Progenitor cell of endocrine pancreas (in vitro differentiated cells): ENCODE data around the gene FANCC. TPM values are rescaled to one million over a fixed set of nuclear protein-coding genes. Genes with fewer than 3 reads are reported as not detected.

Experiments used
- DNase-seq: peaks from one replicate; pipeline ENCODE4 v3.0.0; 2021; ENCODE audit warnings: low spot score; ENCODE audit not compliant: unreplicated experiment
- H3K27ac Mint-ChIP-seq: 2 replicates; pipeline ENCODE4 v1.8.0; 2021; ENCODE audit warnings: mild to moderate bottlenecking, moderate library complexity, mixed read lengths
- H3K27me3 Mint-ChIP-seq: 2 replicates; pipeline ENCODE4 v1.8.0; 2021; ENCODE audit warnings: mixed read lengths
- H3K36me3 Mint-ChIP-seq: 2 replicates; pipeline ENCODE4 v1.8.0; 2022; ENCODE audit warnings: mixed read lengths; ENCODE audit not compliant: insufficient read depth
- H3K4me1 Mint-ChIP-seq: 2 replicates; pipeline ENCODE4 v1.8.0; 2021; ENCODE audit warnings: low read depth, mixed read lengths
- H3K4me3 Mint-ChIP-seq: 2 replicates; pipeline ENCODE4 v1.8.0; 2021; ENCODE audit warnings: low read depth, mild to moderate bottlenecking, moderate library complexity, mixed read lengths
- H3K9me3 Mint-ChIP-seq: 2 replicates; pipeline ENCODE4 v1.8.0; 2021; ENCODE audit warnings: low read depth, mixed read lengths
- CTCF ChIP-seq: fragments of 200-600 bp; sonication (generic); IDR thresholded peaks from one replicate; pipeline ENCODE4 v1.5.0; 2021; ENCODE audit warnings: antibody characterized with exemption, mild to moderate bottlenecking; ENCODE audit not compliant: unreplicated experiment
- total RNA-seq: library from RNA; stranded (reverse); gene quantifications from 2 replicates; pipeline ENCODE4 v1.2.1, GENCODE V29; 2021

The FANCC gene
- total RNA-seq, 1 donor from 2014 or later: 28.9 TPM

- no peak for TF ChIP-seq CTCF
- Mint-ChIP-seq H3K27ac (peak overlapping the region; percentile 42), H3K36me3 (peaks cover 13% of the 10 kb centered on the region), H3K4me1 (peaks cover 11% of the 10 kb centered on the region), H3K4me3 (no peak overlapping the region), H3K27me3 (no peaks in the 10 kb centered on the region), H3K9me3 (no peaks in the 10 kb centered on the region)
- DNase-seq: no peak
Observed at GRCh38 chr9:95246547-95246946, 71.0 kb downstream of the FANCC start.

GRCh38 chr9:95242613-95243012, 74.9 kb downstream of the FANCC start:
- Mint-ChIP-seq H3K27ac (no peak overlapping the region), H3K27me3 (no peaks in the 10 kb centered on the region), H3K9me3 (no peaks in the 10 kb centered on the region), H3K36me3 (peaks cover 19% of the 10 kb centered on the region), H3K4me3 (no peak overlapping the region), H3K4me1 (no peaks in the 10 kb centered on the region)
- TF ChIP-seq CTCF: no peak
- DNase-seq: no peak

- H3K9me3 Mint-ChIP-seq: no peaks in the 10 kb centered on the region
- no peak for TF ChIP-seq CTCF
- H3K4me1 Mint-ChIP-seq: no peaks in the 10 kb centered on the region
- H3K27ac Mint-ChIP-seq: no peak overlapping the region
- H3K27me3 Mint-ChIP-seq: no peaks in the 10 kb centered on the region
- H3K36me3 Mint-ChIP-seq: peaks cover 14% of the 10 kb centered on the region
- H3K4me3 Mint-ChIP-seq: no peak overlapping the region
- DNase-seq: no peak
Observed at GRCh38 chr9:95239071-95239470, 78.4 kb downstream of the FANCC start.

- DNase-seq: no peak
- Mint-ChIP-seq H3K27ac (no peak overlapping the region), H3K9me3 (no peaks in the 10 kb centered on the region), H3K27me3 (no peaks in the 10 kb centered on the region), H3K4me1 (no peaks in the 10 kb centered on the region), H3K4me3 (no peak overlapping the region), H3K36me3 (peaks cover 9% of the 10 kb centered on the region)
- TF ChIP-seq CTCF: no peak
Observed at GRCh38 chr9:95237336-95237735, 80.2 kb downstream of the FANCC start.

- TF ChIP-seq CTCF: peak; percentile 28
- H3K4me1 Mint-ChIP-seq: peaks cover 8% of the 10 kb centered on the region
- no peak overlapping the region for H3K4me3 Mint-ChIP-seq
- peaks cover 15% of the 10 kb centered on the region for H3K36me3 Mint-ChIP-seq
- H3K27ac Mint-ChIP-seq: no peak overlapping the region
- no peaks in the 10 kb centered on the region for H3K27me3 Mint-ChIP-seq
- DNase-seq: no peak
- H3K9me3 Mint-ChIP-seq: peaks cover 3% of the 10 kb centered on the region
Observed at GRCh38 chr9:95230046-95230445, 87.5 kb downstream of the FANCC start.
